ENCODE measurements around the gene ASXL1. TPM values are rescaled to one million over a fixed set of nuclear protein-coding genes. Genes with fewer than 3 reads are reported as not detected.

Gene ASXL1
- total RNA-seq, 2 donors from 2014 or later, result 38.8 to 40.4 TPM

DNA sequence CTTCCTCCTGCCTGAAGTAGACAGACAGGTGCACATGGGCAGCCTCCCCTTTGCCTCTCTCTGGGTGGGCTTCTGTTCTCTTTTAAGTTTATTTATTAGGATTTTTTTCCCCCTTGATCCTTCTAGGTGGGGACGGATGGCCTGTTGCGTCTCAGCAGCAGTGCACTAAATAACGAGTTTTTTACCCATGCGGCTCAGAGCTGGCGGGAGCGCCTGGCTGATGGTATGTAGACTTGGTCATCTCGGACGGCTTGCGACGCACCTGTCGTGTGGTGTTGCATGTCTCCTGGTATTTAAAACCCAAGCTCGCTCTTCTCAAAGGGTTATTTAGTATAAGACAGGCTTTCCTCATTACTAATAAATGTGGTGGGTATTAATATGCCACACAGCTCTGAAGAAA is 73.3 kb downstream of the ASXL1 start:
- Histone ChIP-seq H3K4me3 (no peak overlapping the region), H3K27me3 (no peaks in the 10 kb centered on the region), H3K36me3 (peaks cover 53% of the 10 kb centered on the region), H3K9ac (ENCODE audit: low read depth in 2 of 2, low read length in 2 of 2) (no peak overlapping the region), H3K27ac (no peak overlapping the region), H3K9me3 (no peaks in the 10 kb centered on the region), H3K4me1 (no peaks in the 10 kb centered on the region)
- TF ChIP-seq, protein P1, sequence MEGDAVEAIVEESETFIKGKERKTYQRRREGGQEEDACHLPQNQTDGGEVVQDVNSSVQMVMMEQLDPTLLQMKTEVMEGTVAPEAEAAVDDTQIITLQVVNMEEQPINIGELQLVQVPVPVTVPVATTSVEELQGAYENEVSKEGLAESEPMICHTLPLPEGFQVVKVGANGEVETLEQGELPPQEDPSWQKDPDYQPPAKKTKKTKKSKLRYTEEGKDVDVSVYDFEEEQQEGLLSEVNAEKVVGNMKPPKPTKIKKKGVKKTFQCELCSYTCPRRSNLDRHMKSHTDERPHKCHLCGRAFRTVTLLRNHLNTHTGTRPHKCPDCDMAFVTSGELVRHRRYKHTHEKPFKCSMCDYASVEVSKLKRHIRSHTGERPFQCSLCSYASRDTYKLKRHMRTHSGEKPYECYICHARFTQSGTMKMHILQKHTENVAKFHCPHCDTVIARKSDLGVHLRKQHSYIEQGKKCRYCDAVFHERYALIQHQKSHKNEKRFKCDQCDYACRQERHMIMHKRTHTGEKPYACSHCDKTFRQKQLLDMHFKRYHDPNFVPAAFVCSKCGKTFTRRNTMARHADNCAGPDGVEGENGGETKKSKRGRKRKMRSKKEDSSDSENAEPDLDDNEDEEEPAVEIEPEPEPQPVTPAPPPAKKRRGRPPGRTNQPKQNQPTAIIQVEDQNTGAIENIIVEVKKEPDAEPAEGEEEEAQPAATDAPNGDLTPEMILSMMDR (IDR thresholded peaks at IDR 0.05), result no peak
- no peak for DNase-seq
- intact Hi-C loops (cut with DNase I), result no loop called here

DNA sequence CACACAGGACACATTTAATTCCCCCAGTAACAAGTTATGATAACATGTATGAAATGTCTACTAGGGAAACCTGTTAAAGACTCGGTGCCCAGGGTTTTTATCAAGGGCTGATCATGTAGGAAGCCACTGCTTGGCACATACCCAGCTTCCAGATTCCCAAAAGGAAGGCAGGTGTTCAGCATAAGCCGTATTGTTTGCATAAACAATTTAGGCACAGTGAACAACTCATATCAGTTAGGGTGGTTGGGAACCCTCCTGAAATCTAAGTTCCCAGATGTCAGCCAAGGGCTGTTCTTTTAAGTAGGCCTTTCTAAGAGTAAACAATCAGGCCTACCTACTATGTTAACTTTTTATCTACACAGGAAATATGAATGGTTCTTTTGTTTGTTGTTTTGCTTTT is 74.1 kb downstream of the ASXL1 start:
- DNase-seq, result no peak
- Histone ChIP-seq H3K27me3 (no peaks in the 10 kb centered on the region), H3K9ac (ENCODE audit: low read depth in 2 of 2, low read length in 2 of 2) (no peak overlapping the region), H3K36me3 (peaks cover 53% of the 10 kb centered on the region), H3K4me3 (no peak overlapping the region), H3K27ac (no peak overlapping the region), H3K9me3 (no peaks in the 10 kb centered on the region), H3K4me1 (no peaks in the 10 kb centered on the region)
- intact Hi-C loops (cut with DNase I), result no loop called here
- TF ChIP-seq, protein P1 (IDR thresholded peaks at IDR 0.05), result no peak

DNA sequence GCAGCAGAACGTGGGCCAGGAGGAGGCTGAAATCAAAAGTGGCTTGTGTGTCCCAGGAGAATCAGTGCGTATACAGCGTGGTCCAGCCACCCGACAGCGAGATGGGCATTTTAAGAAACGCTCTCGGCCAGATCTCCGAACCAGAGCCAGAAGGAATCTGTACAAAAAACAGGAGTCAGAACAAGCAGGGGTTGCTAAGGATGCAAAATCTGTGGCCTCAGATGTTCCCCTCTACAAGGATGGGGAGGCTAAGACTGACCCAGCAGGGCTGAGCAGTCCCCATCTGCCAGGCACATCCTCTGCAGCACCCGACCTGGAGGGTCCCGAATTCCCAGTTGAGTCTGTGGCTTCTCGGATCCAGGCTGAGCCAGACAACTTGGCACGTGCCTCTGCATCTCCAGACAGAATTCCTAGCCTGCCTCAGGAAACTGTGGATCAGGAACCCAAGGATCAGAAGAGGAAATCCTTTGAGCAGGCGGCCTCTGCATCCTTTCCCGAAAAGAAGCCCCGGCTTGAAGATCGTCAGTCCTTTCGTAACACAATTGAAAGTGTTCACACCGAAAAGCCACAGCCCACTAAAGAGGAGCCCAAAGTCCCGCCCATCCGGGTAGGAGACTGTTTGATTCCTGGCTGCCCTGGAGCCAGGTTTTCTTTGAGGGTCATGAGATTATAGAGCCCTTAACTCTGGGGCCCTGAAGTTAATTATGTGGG is 75.3 kb downstream of the ASXL1 start:
- DNase-seq, result no peak
- Histone ChIP-seq H3K9ac (ENCODE audit: low read depth in 2 of 2, low read length in 2 of 2) (no peak overlapping the region), H3K27me3 (no peaks in the 10 kb centered on the region), H3K4me1 (no peaks in the 10 kb centered on the region), H3K4me3 (no peak overlapping the region), H3K36me3 (peaks cover 53% of the 10 kb centered on the region), H3K9me3 (no peaks in the 10 kb centered on the region), H3K27ac (no peak overlapping the region)
- intact Hi-C loops (cut with DNase I), result no loop called here
- TF ChIP-seq, protein P1 (IDR thresholded peaks at IDR 0.05), result no peak

DNA sequence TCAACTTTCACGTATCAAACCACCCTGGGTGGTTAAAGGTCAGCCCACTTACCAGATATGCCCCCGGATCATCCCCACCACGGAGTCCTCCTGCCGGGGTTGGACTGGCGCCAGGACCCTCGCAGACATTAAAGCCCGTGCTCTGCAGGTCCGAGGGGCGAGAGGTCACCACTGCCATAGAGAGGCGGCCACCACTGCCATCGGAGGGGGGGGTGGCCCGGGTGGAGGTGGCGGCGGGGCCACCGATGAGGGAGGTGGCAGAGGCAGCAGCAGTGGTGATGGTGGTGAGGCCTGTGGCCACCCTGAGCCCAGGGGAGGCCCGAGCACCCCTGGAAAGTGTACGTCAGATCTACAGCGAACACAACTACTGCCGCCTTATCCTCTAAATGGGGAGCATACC is 76.3 kb downstream of the ASXL1 start:
- intact Hi-C loops (cut with DNase I), result no loop called here
- Histone ChIP-seq H3K36me3 (peaks cover 45% of the 10 kb centered on the region), H3K9ac (ENCODE audit: low read depth in 2 of 2, low read length in 2 of 2) (no peak overlapping the region), H3K27me3 (no peaks in the 10 kb centered on the region), H3K27ac (no peak overlapping the region), H3K4me3 (no peak overlapping the region), H3K4me1 (no peaks in the 10 kb centered on the region), H3K9me3 (no peaks in the 10 kb centered on the region)
- TF ChIP-seq, protein P1 (IDR thresholded peaks at IDR 0.05), result no peak
- no peak for DNase-seq

DNA sequence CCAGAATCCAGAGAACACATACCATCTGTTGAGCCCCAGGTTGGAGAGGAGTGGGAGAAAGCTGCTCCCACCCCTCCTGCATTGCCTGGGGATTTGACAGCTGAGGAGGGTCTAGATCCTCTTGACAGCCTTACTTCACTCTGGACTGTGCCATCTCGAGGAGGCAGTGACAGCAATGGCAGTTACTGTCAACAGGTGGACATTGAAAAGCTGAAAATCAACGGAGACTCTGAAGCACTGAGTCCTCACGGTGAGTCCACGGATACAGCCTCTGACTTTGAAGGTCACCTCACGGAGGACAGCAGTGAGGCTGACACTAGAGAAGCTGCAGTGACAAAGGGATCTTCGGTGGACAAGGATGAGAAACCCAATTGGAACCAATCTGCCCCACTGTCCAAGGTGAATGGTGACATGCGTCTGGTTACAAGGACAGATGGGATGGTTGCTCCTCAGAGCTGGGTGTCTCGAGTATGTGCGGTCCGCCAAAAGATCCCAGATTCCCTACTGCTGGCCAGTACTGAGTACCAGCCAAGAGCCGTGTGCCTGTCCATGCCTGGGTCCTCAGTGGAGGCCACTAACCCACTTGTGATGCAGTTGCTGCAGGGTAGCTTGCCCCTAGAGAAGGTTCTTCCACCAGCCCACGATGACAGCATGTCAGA is 77.4 kb downstream of the ASXL1 start:
- TF ChIP-seq, protein P1 (IDR thresholded peaks at IDR 0.05), result no peak
- H3K9ac ChIP-seq (ENCODE audit: low read depth in 2 of 2, low read length in 2 of 2), result no peak overlapping the region
- no peak overlapping the region for H3K27ac ChIP-seq
- no peaks in the 10 kb centered on the region for H3K9me3 ChIP-seq
- intact Hi-C loops (cut with DNase I), result no loop called here
- no peaks in the 10 kb centered on the region for H3K4me1 ChIP-seq
- no peaks in the 10 kb centered on the region for H3K27me3 ChIP-seq
- no peak for DNase-seq
- H3K4me3 ChIP-seq, result no peak overlapping the region
- H3K36me3 ChIP-seq, result peaks cover 37% of the 10 kb centered on the region

Data from colonic mucosa (tissue), 4 donors.